Measurements from ENCODE around the gene RBM43. TPM values are rescaled to one million over a fixed set of nuclear protein-coding genes. Genes with fewer than 3 reads are reported as not detected.

Gene RBM43
- total and polyA plus RNA-seq, 11 donors: 0.81 to 5.9 (median 1.7) TPM

DNA sequence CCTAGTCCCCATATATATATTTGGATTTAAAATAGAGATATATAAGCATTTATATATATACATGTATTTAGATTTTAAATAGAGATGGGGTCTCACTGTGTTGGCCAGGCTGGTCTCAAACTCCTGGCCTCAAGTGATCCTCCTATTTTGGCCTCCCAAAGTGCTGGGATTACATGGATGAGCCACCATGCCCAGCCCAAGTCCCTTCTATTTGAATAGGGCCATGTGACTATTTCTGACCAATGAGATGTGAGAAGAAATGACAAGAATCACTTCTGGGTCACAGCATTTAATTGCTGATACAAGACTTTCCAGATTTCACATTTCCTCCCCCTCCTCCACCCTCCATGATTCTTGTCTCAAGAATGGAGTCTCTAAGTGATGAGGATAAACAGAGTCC, 6.4 kb upstream of the RBM43 start:
- intact Hi-C loops (cut with DNase I): loop anchor here in 2 of 10 donors (10.0 kb wide), 1 partner anchor 147 kb away; no protein-coding TSS in a partner anchor
- H3K27me3 ChIP-seq: no peaks in the 10 kb centered on the region
- DNase-seq: no peak
- H3K27ac ChIP-seq: no peak overlapping the region
- no peak for ATAC-seq
- no peaks in the 10 kb centered on the region for H3K4me1 ChIP-seq
- TF ChIP-seq POLR2A (IDR thresholded peaks at IDR 0.05): no peak
- H3K9me3 ChIP-seq: peaks cover 0 to 6% (median 0%) of the 10 kb centered on the region in 12 donors
- no peak overlapping the region for H3K4me3 ChIP-seq
- H3K36me3 ChIP-seq: peaks cover 0 to 35% (median 28%) of the 10 kb centered on the region in 9 donors

DNA sequence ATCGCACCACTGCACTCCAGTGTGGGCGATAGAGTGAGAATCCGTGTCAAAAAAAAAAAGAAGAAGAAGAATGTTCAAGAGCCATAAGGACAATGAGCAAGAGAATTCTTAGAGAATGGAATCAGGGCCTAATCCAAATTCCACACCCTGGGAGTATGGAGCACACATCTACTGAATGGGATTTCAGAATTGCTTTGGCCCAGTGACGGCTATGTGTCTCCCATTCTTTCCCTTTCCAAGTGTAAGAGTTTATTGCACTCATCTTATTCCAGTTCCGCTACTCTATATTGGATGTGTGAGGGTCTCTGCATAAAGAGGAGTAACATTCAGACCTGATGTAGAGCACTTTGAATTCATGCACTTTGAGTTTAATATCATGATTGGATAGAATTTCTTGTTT, 5.9 kb upstream of the RBM43 start:
- 96 to 99% (median 97%) methylated on average over 5 of the region's 5 CpGs for WGBS, 4 donors
- no peak for TF ChIP-seq POLR2A (IDR thresholded peaks at IDR 0.05)
- TF ChIP-seq, protein P1, sequence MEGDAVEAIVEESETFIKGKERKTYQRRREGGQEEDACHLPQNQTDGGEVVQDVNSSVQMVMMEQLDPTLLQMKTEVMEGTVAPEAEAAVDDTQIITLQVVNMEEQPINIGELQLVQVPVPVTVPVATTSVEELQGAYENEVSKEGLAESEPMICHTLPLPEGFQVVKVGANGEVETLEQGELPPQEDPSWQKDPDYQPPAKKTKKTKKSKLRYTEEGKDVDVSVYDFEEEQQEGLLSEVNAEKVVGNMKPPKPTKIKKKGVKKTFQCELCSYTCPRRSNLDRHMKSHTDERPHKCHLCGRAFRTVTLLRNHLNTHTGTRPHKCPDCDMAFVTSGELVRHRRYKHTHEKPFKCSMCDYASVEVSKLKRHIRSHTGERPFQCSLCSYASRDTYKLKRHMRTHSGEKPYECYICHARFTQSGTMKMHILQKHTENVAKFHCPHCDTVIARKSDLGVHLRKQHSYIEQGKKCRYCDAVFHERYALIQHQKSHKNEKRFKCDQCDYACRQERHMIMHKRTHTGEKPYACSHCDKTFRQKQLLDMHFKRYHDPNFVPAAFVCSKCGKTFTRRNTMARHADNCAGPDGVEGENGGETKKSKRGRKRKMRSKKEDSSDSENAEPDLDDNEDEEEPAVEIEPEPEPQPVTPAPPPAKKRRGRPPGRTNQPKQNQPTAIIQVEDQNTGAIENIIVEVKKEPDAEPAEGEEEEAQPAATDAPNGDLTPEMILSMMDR (IDR thresholded peaks at IDR 0.05): no peak
- intact Hi-C loops (cut with DNase I): loop anchor here in 2 of 10 donors (10.0 kb wide), 1 partner anchor 147 kb away; no protein-coding TSS in a partner anchor

DNA sequence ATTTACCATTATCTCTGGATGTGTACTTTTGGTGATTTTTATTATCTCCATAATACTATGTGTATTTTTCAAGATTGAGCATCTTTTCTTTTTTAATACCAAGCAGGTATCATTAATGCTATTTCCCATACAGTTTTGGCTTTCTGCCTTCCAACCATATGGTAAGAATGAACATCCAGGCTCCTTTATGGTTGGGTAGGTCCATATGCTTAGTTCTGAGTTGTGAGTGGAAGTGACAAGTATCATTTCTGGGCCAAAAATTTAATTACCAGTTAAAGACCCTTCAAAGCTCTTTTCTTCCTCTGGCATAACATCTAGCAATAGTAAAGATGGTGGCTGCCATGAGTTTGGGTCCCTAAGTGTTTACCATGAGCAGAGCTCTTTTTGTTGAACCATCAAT, 4.3 kb upstream of the RBM43 start:
- Histone ChIP-seq H3K36me3 (peaks cover 0 to 14% (median 12%) of the 10 kb centered on the region in 9 donors), H3K27ac (no peak overlapping the region), H3K9me3 (peaks cover 0 to 6% (median 0%) of the 10 kb centered on the region in 12 donors), H3K27me3 (no peaks in the 10 kb centered on the region), H3K4me1 (peaks cover 0 to 8% (median 5%) of the 10 kb centered on the region in 12 donors), H3K4me3 (no peak overlapping the region)
- intact Hi-C loops (cut with DNase I): loop anchor here in 2 of 10 donors (10.0 kb wide), 1 partner anchor 149 kb away; no protein-coding TSS in a partner anchor
- ATAC-seq (no peak), DNase-seq (no peak)
- TF ChIP-seq POLR2A (IDR thresholded peaks at IDR 0.05): no peak
- TF ChIP-seq, protein P1 (IDR thresholded peaks at IDR 0.05): no peak

More for the DNA sequence above, 5.9 kb upstream of the RBM43 start:
- H3K27me3 ChIP-seq: no peaks in the 10 kb centered on the region
- no peak overlapping the region for H3K27ac ChIP-seq
- ATAC-seq (no peak), DNase-seq (no peak)
- no peak overlapping the region for H3K4me3 ChIP-seq
- no peaks in the 10 kb centered on the region for H3K4me1 ChIP-seq
- peaks cover 0 to 30% (median 23%) of the 10 kb centered on the region in 9 donors for H3K36me3 ChIP-seq
- H3K9me3 ChIP-seq: peaks cover 0 to 6% (median 0%) of the 10 kb centered on the region in 12 donors

DNA sequence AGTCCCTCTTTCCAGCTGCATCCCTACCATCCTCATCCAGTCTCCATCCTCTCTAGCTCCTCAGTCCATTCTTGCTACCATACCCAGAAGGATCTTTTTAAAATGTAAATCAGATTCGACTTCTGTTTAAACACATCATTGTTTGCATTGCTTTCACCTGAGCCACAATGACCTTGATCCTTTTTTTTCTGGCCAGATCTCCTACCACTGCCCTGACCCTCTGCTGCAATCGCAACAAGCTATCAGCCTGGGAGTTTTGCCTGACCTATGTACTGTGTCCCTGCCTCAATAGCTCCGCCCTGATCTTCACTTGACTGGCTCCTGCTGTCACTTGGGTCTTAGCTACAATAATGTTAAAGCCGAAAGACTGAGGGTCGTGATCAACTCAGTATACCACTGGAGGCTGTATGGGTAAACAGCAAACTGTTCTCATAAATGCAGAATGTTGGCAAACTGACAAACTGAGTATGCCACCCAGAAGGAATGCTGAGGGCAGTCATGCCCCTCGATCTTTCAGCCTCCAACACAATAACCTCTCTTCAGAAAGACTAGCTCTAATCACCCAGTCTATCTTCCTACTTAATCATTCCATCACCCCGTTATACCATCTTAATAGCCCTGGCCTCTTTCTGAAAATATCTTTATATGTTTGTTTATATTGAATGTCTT, 2.6 kb upstream of the RBM43 start:
- TF ChIP-seq, protein P1 (IDR thresholded peaks at IDR 0.05): no peak
- TF ChIP-seq POLR2A (IDR thresholded peaks at IDR 0.05): no peak
- no peak overlapping the region for H3K4me3 ChIP-seq
- H3K27ac ChIP-seq: no peak overlapping the region
- intact Hi-C loops (cut with DNase I): loop anchor here in 2 of 10 donors (10.0 kb wide), 1 partner anchor 151 kb away; no protein-coding TSS in a partner anchor
- WGBS, 4 donors: 71 to 73% (median 72%) methylated on average over 7 of the region's 7 CpGs
- no peak for DNase-seq
- peaks cover 0 to 6% (median 0%) of the 10 kb centered on the region in 12 donors for H3K9me3 ChIP-seq
- H3K36me3 ChIP-seq: no peaks in the 10 kb centered on the region
- H3K27me3 ChIP-seq: no peaks in the 10 kb centered on the region
- peaks cover 0 to 19% (median 5%) of the 10 kb centered on the region in 12 donors for H3K4me1 ChIP-seq
- no peak for ATAC-seq

Measured in heart left ventricle (tissue), 16 donors.